H1 (cell line): ENCODE results near the gene CA9. TPM values are rescaled to one million over a fixed set of nuclear protein-coding genes. Genes with fewer than 3 reads are reported as not detected.

Experiments
- CTCF ChIP-seq, 3 experiments: IDR thresholded peaks; 1 replicate in 2 of 3; 2 replicates in 1 of 3; pipeline versions ENCODE4 v1.5.1 to v1.6.1; 2011; ENCODE audit warnings: low read length in 3 of 3, mild to moderate bottlenecking in 3 of 3, inconsistent platforms in 2 of 3, low read depth in 1 of 3, moderate library complexity in 1 of 3; ENCODE audit not compliant: insufficient read depth in 1 of 3; ENCODE audit errors: control extremely low read depth in 1 of 3
- JUN ChIP-seq: IDR thresholded peaks from 2 replicates; pipeline ENCODE4 v1.6.1; 2011; ENCODE audit warnings: low read depth, mild to moderate bottlenecking, improper control_type of control experiment, low read length
- JUND ChIP-seq: IDR thresholded peaks from 2 replicates; pipeline ENCODE4 v1.6.1; 2011; ENCODE audit warnings: mild to moderate bottlenecking, improper control_type of control experiment, low read length
- SIX5 ChIP-seq: IDR thresholded peaks from 2 replicates; pipeline ENCODE4 v1.6.1; 2011; ENCODE audit warnings: mild to moderate bottlenecking, low read depth, low read length
- polyA plus RNA-seq, 7 experiments: library from polyadenylated mRNA; depleted of rRNA in 3 of 7; stranded (reverse) in 5 of 7; unstranded in 2 of 7; fragments of >200 nt in 5 of 7; fragments of 200-250 nt in 2 of 7; gene quantifications; 1 replicate in 5 of 7; 2 replicates in 1 of 7; 4 replicates in 1 of 7; pipeline versions ENCODE4 v1.2.1 to v1.2.3, GENCODE V29; 2011 to 2013; ENCODE audit warnings: missing spikeins in 2 of 7, mixed read lengths in 2 of 7
- total RNA-seq: library from RNA; stranded (reverse); fragmentation: NEBNext Ultra II Directional; extraction: Animal tissue kit (Norgen Biotek cat#: 25700); gene quantifications from 2 replicates; pipeline ENCODE4 v1.2.1, GENCODE V29; 2021

Gene CA9
- total and polyA plus RNA-seq, 2 of the 8 experiments (the other 6 are each of a cell fraction or from before 2014, with no cell fraction given), result 1.3 to 1.8 TPM

- TF ChIP-seq JUND, result no peak
- no peak for TF ChIP-seq JUN
- peak; percentile 41 to 72 (median 50) for TF ChIP-seq CTCF (IDR thresholded peaks at IDR 0.05; ENCODE audit: control extremely low read depth in 1 of 3, insufficient read depth in 1 of 3, low read depth in 1 of 3, low read length in 3 of 3)
- no peak for TF ChIP-seq SIX5
Observed at GRCh38 chr9:35729700-35730485, 56.2 kb downstream of the CA9 start (continued).
